ENCODE results near the gene NFIB.

NFIB gene

GRCh38 chr9:14158136-14158813 lies 155.7 kb downstream of the NFIB start:
- Histone ChIP-seq H3K4me3 (ENCODE audit: low read depth, low read length) (no peak overlapping the region), H3K36me3 (ENCODE audit: control insufficient read depth, insufficient read depth, low read length) (no peaks in the 10 kb centered on the region), H3K27me3 (ENCODE audit: control insufficient read depth, insufficient read depth, low read length) (no peaks in the 10 kb centered on the region), H3K9ac (ENCODE audit: low read length) (no peak overlapping the region), H3K9me3 (ENCODE audit: control insufficient read depth, insufficient read depth, low read depth, low read length) (no peaks in the 10 kb centered on the region), H3K4me1 (ENCODE audit: control insufficient read depth, insufficient read depth, low read length) (peaks cover 12% of the 10 kb centered on the region), H3K27ac (ENCODE audit: low read depth, low read length) (no peak overlapping the region)

GRCh38 chr9:14157191-14157590 lies 156.8 kb downstream of the NFIB start:
- no peaks in the 10 kb centered on the region for H3K9me3 ChIP-seq (ENCODE audit: control insufficient read depth, insufficient read depth, low read depth, low read length)
- no peaks in the 10 kb centered on the region for H3K36me3 ChIP-seq (ENCODE audit: control insufficient read depth, insufficient read depth, low read length)
- no peak overlapping the region for H3K27ac ChIP-seq (ENCODE audit: low read depth, low read length)
- no peak overlapping the region for H3K9ac ChIP-seq (ENCODE audit: low read length)
- no peaks in the 10 kb centered on the region for H3K27me3 ChIP-seq (ENCODE audit: control insufficient read depth, insufficient read depth, low read length)
- H3K4me1 ChIP-seq (ENCODE audit: control insufficient read depth, insufficient read depth, low read length): peaks cover 14% of the 10 kb centered on the region
- no peak overlapping the region for H3K4me3 ChIP-seq (ENCODE audit: low read depth, low read length)

DNA sequence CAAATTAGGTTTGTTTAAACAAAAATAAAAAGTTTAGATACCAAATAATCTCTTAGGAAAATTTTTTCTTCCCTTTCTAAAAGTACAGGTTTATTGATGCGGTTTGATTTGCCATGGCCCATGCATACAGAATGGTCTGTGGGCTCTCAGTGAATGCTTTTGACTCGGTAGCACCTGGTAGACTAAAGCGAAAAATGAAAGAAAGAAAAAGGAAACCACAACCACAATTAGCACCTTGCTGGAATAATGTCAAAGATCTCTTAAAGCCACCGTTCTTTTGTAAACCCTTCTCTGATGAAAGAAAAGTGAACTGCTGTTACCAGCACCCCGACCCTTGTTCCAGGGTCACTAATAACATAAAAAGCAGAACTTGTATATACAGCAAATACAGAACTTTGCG lies 157.9 kb downstream of the NFIB start:
- Histone ChIP-seq H3K36me3 (ENCODE audit: control insufficient read depth, insufficient read depth, low read length) (no peaks in the 10 kb centered on the region), H3K4me1 (ENCODE audit: control insufficient read depth, insufficient read depth, low read length) (peaks cover 14% of the 10 kb centered on the region), H3K27ac (ENCODE audit: low read depth, low read length) (no peak overlapping the region), H3K9ac (ENCODE audit: low read length) (no peak overlapping the region), H3K4me3 (ENCODE audit: low read depth, low read length) (no peak overlapping the region), H3K27me3 (ENCODE audit: control insufficient read depth, insufficient read depth, low read length) (no peaks in the 10 kb centered on the region), H3K9me3 (ENCODE audit: control insufficient read depth, insufficient read depth, low read depth, low read length) (no peaks in the 10 kb centered on the region)

DNA sequence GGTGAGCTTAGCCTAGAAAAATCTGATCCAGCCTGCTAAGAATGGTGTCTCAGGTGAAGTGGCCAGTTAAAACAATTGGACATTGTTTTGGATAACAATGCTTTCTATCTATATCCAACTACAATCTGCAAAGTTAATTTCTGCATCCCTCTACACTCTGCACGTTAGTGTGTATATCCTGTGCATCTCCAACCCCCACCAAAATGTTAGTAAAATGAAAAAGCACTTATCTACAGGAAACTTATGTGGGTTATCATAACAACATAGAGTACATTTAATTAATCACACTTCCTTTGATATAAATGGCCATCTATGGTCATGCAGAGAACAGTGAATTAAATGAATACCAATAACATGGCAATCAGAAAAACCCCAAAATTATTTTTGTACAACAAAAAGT lies 158.7 kb downstream of the NFIB start:
- H3K4me3 ChIP-seq (ENCODE audit: low read depth, low read length): no peak overlapping the region
- no peaks in the 10 kb centered on the region for H3K27me3 ChIP-seq (ENCODE audit: control insufficient read depth, insufficient read depth, low read length)
- H3K4me1 ChIP-seq (ENCODE audit: control insufficient read depth, insufficient read depth, low read length): peaks cover 14% of the 10 kb centered on the region
- H3K36me3 ChIP-seq (ENCODE audit: control insufficient read depth, insufficient read depth, low read length): no peaks in the 10 kb centered on the region
- H3K27ac ChIP-seq (ENCODE audit: low read depth, low read length): no peak overlapping the region
- H3K9ac ChIP-seq (ENCODE audit: low read length): no peak overlapping the region
- H3K9me3 ChIP-seq (ENCODE audit: control insufficient read depth, insufficient read depth, low read depth, low read length): no peaks in the 10 kb centered on the region

DNA sequence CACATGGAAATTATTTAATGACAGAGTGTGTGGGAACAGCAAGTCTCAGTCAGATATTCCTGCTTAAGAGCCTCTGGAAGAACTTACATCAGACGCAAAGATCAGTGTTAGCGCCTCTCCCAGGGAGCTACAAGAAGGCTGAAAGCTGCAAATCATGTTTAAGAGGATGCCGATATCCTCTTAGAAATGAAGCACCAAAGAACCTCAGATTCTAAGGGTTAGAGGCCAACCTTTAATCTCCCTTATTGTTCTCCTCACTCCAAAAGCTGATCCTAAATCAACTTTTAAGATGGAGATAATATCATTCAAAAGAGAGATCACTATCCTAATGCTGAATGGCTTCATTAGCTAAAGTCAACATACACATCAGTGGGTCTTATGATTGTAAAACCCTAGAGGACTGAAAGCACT lies 160.6 kb downstream of the NFIB start:
- H3K27ac ChIP-seq (ENCODE audit: low read depth, low read length): no peak overlapping the region

DNA sequence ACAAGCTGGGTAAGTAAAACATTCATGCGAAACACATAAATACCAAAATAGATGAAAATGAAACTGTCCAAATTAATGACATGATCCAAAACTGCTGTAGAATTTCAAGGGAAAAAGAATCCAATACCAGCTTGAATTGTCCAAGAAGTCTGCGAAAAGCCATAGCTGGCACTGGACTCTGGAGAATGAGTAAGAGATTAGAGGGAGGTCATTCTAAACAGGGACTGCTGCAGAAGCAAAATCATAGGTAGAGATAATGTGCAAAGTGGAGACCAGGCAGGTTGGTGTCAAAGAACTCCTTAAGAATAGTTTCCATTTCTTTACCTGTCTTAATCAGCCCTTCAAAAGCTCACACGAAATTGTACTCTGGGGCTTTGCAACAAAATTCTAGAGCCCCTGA lies 162.5 kb downstream of the NFIB start:
- H3K4me3 ChIP-seq (ENCODE audit: low read depth, low read length): no peak overlapping the region
- no peaks in the 10 kb centered on the region for H3K9me3 ChIP-seq (ENCODE audit: control insufficient read depth, insufficient read depth, low read depth, low read length)
- no peak overlapping the region for H3K27ac ChIP-seq (ENCODE audit: low read depth, low read length)
- H3K36me3 ChIP-seq (ENCODE audit: control insufficient read depth, insufficient read depth, low read length): no peaks in the 10 kb centered on the region
- no peaks in the 10 kb centered on the region for H3K27me3 ChIP-seq (ENCODE audit: control insufficient read depth, insufficient read depth, low read length)
- H3K9ac ChIP-seq (ENCODE audit: low read length): no peak overlapping the region
- H3K4me1 ChIP-seq (ENCODE audit: control insufficient read depth, insufficient read depth, low read length): peaks cover 6% of the 10 kb centered on the region; the same call in 1 of the 2 replicates

More for the DNA sequence above, 160.6 kb downstream of the NFIB start:
- Histone ChIP-seq H3K4me1 (ENCODE audit: control insufficient read depth, insufficient read depth, low read length) (peaks cover 6% of the 10 kb centered on the region; the same call in 1 of the 2 replicates), H3K27me3 (ENCODE audit: control insufficient read depth, insufficient read depth, low read length) (no peaks in the 10 kb centered on the region), H3K4me3 (ENCODE audit: low read depth, low read length) (no peak overlapping the region), H3K9ac (ENCODE audit: low read length) (no peak overlapping the region), H3K36me3 (ENCODE audit: control insufficient read depth, insufficient read depth, low read length) (no peaks in the 10 kb centered on the region), H3K9me3 (ENCODE audit: control insufficient read depth, insufficient read depth, low read depth, low read length) (no peaks in the 10 kb centered on the region)

- H3K27ac ChIP-seq (ENCODE audit: low read depth, low read length): no peak overlapping the region
Measured at GRCh38 chr9:14148501-14149103, 165.3 kb downstream of the NFIB start.

DNA sequence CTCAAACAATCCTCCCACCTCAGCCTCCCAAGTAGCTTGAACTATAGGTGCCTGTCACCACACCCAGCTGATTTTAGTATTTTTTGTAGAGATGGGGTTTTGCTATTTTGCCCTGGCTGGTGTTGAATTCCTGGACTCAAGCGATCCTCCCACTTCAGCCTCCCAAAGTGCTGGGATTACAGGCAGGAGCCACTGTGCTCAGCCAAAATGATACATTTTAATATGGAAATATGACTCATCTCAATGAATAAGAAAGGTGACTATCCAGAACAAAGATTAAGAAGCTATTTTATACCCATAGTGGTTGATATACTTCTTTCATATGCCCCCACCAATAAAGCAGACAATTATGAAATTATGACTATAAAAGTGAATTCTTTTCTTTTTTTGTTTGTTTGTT lies 166.2 kb downstream of the NFIB start:
- Histone ChIP-seq H3K27ac (ENCODE audit: low read depth, low read length) (no peak overlapping the region), H3K9ac (ENCODE audit: low read length) (no peak overlapping the region), H3K9me3 (ENCODE audit: control insufficient read depth, insufficient read depth, low read depth, low read length) (no peaks in the 10 kb centered on the region), H3K27me3 (ENCODE audit: control insufficient read depth, insufficient read depth, low read length) (no peaks in the 10 kb centered on the region), H3K4me3 (ENCODE audit: low read depth, low read length) (no peak overlapping the region), H3K4me1 (ENCODE audit: control insufficient read depth, insufficient read depth, low read length) (no peaks in the 10 kb centered on the region), H3K36me3 (ENCODE audit: control insufficient read depth, insufficient read depth, low read length) (no peaks in the 10 kb centered on the region)

More at GRCh38 chr9:14148501-14149103, 165.3 kb downstream of the NFIB start:
- Histone ChIP-seq H3K9ac (ENCODE audit: low read length) (no peak overlapping the region), H3K9me3 (ENCODE audit: control insufficient read depth, insufficient read depth, low read depth, low read length) (no peaks in the 10 kb centered on the region), H3K27me3 (ENCODE audit: control insufficient read depth, insufficient read depth, low read length) (no peaks in the 10 kb centered on the region), H3K4me1 (ENCODE audit: control insufficient read depth, insufficient read depth, low read length) (peaks cover 5% of the 10 kb centered on the region; the same call in 1 of the 2 replicates), H3K4me3 (ENCODE audit: low read depth, low read length) (no peak overlapping the region), H3K36me3 (ENCODE audit: control insufficient read depth, insufficient read depth, low read length) (no peaks in the 10 kb centered on the region)

DNA sequence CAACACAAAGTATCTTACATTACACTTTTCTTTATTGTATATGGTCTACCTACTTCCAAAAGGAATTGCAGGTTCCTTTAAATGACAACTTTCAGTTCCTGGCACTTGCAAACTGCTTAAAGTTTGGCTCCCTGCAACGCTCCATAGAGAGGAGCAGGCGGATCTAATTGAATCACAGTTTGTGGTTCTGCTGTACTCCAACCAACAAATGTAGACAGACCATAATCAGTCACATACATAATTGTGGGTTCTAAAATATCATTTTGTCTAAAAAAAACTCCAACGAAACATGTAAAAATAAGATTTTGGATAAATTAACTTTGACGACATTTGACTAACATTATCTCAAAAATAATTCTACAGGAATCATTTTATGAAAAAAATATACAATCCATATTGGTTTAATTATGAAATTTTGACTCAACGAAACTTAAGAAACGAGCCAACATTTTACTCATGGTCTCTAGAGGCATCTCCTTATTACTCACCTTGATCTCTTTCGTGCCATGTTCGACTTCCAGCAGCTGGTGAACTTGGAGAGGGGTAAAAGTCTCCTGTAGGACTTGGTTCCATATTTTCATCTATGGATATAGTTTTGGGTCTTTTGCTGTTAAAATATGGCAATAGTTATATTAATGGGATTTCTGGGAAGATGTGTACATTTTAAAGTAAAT lies 167.6 kb downstream of the NFIB start:
- no peak overlapping the region for H3K9ac ChIP-seq (ENCODE audit: low read length)
- H3K27ac ChIP-seq (ENCODE audit: low read depth, low read length): no peak overlapping the region
- H3K27me3 ChIP-seq (ENCODE audit: control insufficient read depth, insufficient read depth, low read length): no peaks in the 10 kb centered on the region
- H3K4me1 ChIP-seq (ENCODE audit: control insufficient read depth, insufficient read depth, low read length): no peaks in the 10 kb centered on the region
- H3K36me3 ChIP-seq (ENCODE audit: control insufficient read depth, insufficient read depth, low read length): no peaks in the 10 kb centered on the region
- no peaks in the 10 kb centered on the region for H3K9me3 ChIP-seq (ENCODE audit: control insufficient read depth, insufficient read depth, low read depth, low read length)
- no peak overlapping the region for H3K4me3 ChIP-seq (ENCODE audit: low read depth, low read length)

- no peak overlapping the region for H3K27ac ChIP-seq (ENCODE audit: low read depth, low read length)
- H3K27me3 ChIP-seq (ENCODE audit: control insufficient read depth, insufficient read depth, low read length): no peaks in the 10 kb centered on the region
- H3K9me3 ChIP-seq (ENCODE audit: control insufficient read depth, insufficient read depth, low read depth, low read length): no peaks in the 10 kb centered on the region
- no peak overlapping the region for H3K9ac ChIP-seq (ENCODE audit: low read length)
- no peaks in the 10 kb centered on the region for H3K4me1 ChIP-seq (ENCODE audit: control insufficient read depth, insufficient read depth, low read length)
- H3K4me3 ChIP-seq (ENCODE audit: low read depth, low read length): no peak overlapping the region
- H3K36me3 ChIP-seq (ENCODE audit: control insufficient read depth, insufficient read depth, low read length): no peaks in the 10 kb centered on the region
Measured at GRCh38 chr9:14144215-14144614, 169.7 kb downstream of the NFIB start.

DNA sequence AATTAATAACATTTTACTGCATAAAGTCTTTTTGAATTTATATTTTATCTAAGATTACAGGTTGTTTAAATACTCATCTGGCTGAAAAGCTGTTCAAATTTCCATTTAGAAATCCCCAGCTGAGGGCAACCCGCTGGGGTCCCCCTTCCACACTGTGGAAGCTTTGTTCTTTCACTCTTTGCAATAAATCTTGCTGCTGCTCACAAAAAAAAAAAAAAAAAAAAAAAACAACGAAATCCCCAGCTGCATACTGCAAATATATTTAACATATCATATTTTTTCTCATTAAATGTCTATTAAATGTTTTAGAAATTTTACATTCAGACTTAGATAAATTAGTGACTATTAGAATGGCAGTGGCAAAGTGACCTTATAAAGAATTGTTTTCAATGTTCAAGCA lies 172.2 kb downstream of the NFIB start:
- Histone ChIP-seq H3K27me3 (ENCODE audit: control insufficient read depth, insufficient read depth, low read length) (no peaks in the 10 kb centered on the region), H3K27ac (ENCODE audit: low read depth, low read length) (no peak overlapping the region), H3K4me1 (ENCODE audit: control insufficient read depth, insufficient read depth, low read length) (no peaks in the 10 kb centered on the region), H3K9me3 (ENCODE audit: control insufficient read depth, insufficient read depth, low read depth, low read length) (no peaks in the 10 kb centered on the region), H3K36me3 (ENCODE audit: control insufficient read depth, insufficient read depth, low read length) (no peaks in the 10 kb centered on the region), H3K9ac (ENCODE audit: low read length) (no peak overlapping the region), H3K4me3 (ENCODE audit: low read depth, low read length) (no peak overlapping the region)
